Stomach (tissue), 8 donors: Measurements from ENCODE around the gene RAD54L. TPM values are rescaled to one million over a fixed set of nuclear protein-coding genes. Genes with fewer than 3 reads are reported as not detected.

Source experiments
- polyA plus RNA-seq, 3 donors: library from polyadenylated mRNA; stranded (reverse); fragments of 200-250 nt; gene quantifications; one replicate each; pipeline ENCODE4 v1.2.3, GENCODE V29; 2013
- total RNA-seq, 5 donors: library from RNA; depleted of rRNA; stranded (reverse); fragments of >200 nt; gene quantifications; one replicate each; pipeline versions ENCODE4 v1.1.0 to v1.2.3, GENCODE V29; 2014 to 2016
- donor health status: healthy with polysubstance abuse.
- donor health status: Bipolar disorder and iron deficiency.
- donor health status: healthy.

RAD54L gene
- total and polyA plus RNA-seq, 8 donors: 0.45 to 99.6 (median 3.5) TPM

Other genes starting within 250 kb of the RAD54L start
- gene PIK3R3, start 115.1 kb upstream of the RAD54L start, total RNA-seq: 10 to 100 TPM; 10.4 to 33.8 (median 15.2) TPM
- gene PIK3R3, start 115.1 kb upstream of the RAD54L start, polyA plus RNA-seq: 1 to 10 TPM; 3.4 to 4.9 (median 3.7) TPM
- 100 to 1,000 TPM in 2 of 5 donors, 10 to 100 TPM in 3; 52.1 to 154 (median 79.9) TPM for gene TSPAN1, start 72.7 kb upstream of the RAD54L start, total RNA-seq
- 100 to 1,000 TPM in 1 of 3 donors, 10 to 100 TPM in 2; 35.9 to 131 (median 38.5) TPM for gene TSPAN1, start 72.7 kb upstream of the RAD54L start, polyA plus RNA-seq
- not detected for gene P3R3URF, start 71.3 kb upstream of the RAD54L start, total RNA-seq
- gene P3R3URF, start 71.3 kb upstream of the RAD54L start, polyA plus RNA-seq: not detected
- 10 to 100 TPM in 4 of 5 donors, 1 to 10 TPM in 1; 2.9 to 47.3 (median 30.9) TPM for gene POMGNT1, start 49.3 kb upstream of the RAD54L start, total RNA-seq
- gene POMGNT1, start 49.3 kb upstream of the RAD54L start, polyA plus RNA-seq: 10 to 100 TPM; 32.1 to 41.5 (median 40.3) TPM
- gene LURAP1, start 44.4 kb upstream of the RAD54L start, total RNA-seq: 10 to 100 TPM in 1 of 5 donors, 1 to 10 TPM in 3, not detected in 1; 1.2 to 30.8 (median 6.0) TPM
- gene LURAP1, start 44.4 kb upstream of the RAD54L start, polyA plus RNA-seq: 1 to 10 TPM; 2.9 to 4.4 (median 3.4) TPM
- gene LRRC41, start 55.9 kb downstream of the RAD54L start, total RNA-seq: 100 to 1,000 TPM in 1 of 5 donors, 10 to 100 TPM in 4; 21.6 to 110 (median 61.9) TPM
- gene LRRC41, start 55.9 kb downstream of the RAD54L start, polyA plus RNA-seq: 10 to 100 TPM; 22.3 to 28.7 (median 22.7) TPM
- 100 to 1,000 TPM; 200 to 379 (median 296) TPM for gene UQCRH, start 55.9 kb downstream of the RAD54L start, total RNA-seq
- gene UQCRH, start 55.9 kb downstream of the RAD54L start, polyA plus RNA-seq: 100 to 1,000 TPM; 632 to 710 (median 677) TPM
- gene NSUN4, start 93.0 kb downstream of the RAD54L start, total RNA-seq: 10 to 100 TPM in 3 of 5 donors, 1 to 10 TPM in 2; 1.2 to 56.7 (median 15.4) TPM
- gene NSUN4, start 93.0 kb downstream of the RAD54L start, polyA plus RNA-seq: 10 to 100 TPM in 1 of 3 donors, 1 to 10 TPM in 2; 6.6 to 15.4 (median 7.4) TPM
- gene FAAH, start 146.6 kb downstream of the RAD54L start, total RNA-seq: 100 to 1,000 TPM in 2 of 5 donors, 10 to 100 TPM in 3; 25.3 to 419 (median 52.9) TPM
- 10 to 100 TPM; 42.8 to 45.3 (median 45.0) TPM for gene FAAH, start 146.6 kb downstream of the RAD54L start, polyA plus RNA-seq
- not detected for gene DMBX1, start 242.1 kb downstream of the RAD54L start, total RNA-seq
- not detected for gene DMBX1, start 242.1 kb downstream of the RAD54L start, polyA plus RNA-seq